NK-92 (cell line): ENCODE data around the gene XAF1.
"Not testable (repeated sequence)": the region's sequence is repeated elsewhere in the genome, so short reads cannot be mapped to it uniquely, and the experiment has no call there.

Experiments used
- DNase-seq: peaks from one replicate; lab custom pipeline; 2025; ENCODE audit not compliant: unreplicated experiment; lab: John Stamatoyannopoulos, UW

Gene XAF1, protein sequence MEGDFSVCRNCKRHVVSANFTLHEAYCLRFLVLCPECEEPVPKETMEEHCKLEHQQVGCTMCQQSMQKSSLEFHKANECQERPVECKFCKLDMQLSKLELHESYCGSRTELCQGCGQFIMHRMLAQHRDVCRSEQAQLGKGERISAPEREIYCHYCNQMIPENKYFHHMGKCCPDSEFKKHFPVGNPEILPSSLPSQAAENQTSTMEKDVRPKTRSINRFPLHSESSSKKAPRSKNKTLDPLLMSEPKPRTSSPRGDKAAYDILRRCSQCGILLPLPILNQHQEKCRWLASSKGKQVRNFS

DNA sequence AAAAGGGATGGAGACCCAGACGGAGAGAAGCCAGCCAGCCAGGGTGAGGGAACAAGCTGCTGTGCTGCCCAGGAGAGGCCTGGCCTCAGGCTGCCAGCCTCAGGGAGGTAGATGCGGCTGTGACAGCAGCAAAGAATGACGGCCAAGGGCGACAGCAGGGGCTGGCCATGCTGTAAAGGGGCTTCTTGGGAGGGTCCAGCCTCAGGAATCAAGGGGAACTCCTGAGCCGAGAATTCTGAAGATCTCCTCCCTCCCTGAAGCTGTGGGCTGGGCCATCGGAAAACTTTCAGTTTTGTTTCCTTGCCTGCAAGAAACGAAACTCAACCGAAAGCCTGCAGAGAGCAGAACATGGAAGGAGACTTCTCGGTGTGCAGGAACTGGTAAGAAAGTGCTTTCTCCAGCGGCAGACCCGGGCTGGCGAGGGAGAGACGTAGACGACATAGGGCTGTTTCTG is at the start of gene XAF1:
TSS of gene XAF1 (plus strand) at position 316 of the 454 bp plus-strand sequence. CDS start at position 349, 33 bp downstream.
- DNase-seq, result no peak

DNA sequence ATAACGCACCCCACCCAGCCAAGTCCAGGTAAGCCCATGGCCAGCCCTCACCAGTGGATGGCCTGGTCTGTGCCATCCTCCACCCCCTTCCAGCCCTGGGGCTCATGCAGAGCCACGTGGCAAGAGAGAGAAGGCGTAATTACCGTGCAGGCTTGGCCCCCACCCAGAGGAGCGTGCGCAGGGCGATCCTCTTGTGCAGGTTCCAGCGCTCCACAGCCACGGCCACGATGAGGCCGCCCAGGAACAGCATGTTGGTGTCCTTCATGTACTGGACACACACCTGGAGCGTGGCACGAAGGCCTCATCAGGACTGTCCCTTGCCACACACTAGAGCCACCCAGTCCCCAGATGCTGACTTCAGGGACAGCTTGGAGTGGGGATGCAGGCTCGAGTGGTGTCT is 49.3 kb upstream of the XAF1 start:
- no peak for DNase-seq

DNA sequence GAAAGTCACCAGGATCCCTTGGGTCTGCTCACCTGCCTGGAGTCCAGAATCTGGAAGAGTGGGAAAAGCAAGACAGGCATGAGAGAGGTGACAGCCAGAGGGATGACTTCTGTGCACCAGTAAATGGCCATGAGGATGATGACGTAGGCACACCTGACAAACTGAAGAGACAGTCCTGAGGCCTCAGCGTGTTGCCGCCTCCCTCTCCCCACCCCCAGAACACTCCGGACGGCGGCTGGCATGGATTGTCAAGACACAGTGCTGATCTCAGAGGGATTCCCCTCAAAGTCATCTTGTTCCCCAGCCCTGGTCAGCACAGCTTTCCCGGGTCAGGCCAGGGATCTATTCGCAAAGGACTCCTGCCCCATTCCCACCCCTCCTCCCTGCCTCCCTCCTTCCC is 48.9 kb upstream of the XAF1 start:
- DNase-seq, result no peak

DNA sequence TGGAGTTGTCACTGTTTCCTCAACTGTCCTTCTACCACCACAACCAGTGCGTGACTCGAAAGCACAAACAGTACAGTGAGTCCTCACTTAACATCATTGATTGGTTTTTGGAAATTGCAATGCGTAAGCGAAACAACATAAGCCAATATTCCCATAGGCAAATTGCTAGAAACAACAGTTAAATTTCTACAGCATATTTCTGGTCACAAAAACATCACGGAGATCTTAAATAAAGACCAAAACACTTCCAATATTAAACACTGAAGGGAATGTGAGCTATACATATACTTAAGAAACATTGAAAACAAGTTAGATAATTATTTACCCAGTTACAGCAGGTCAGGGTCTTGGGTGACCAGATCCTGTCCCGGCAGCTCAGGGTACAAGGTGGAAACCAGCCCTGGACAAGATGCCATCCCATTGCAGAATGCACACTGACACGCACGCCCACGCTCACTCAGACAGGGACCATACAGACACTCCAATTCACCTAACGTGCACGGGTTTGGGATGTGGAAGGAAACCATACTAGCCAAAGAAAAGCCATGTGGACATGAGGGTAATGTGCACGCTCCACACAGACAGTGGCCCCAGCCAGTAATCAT is 47.4 kb upstream of the XAF1 start:
- no peak for DNase-seq

DNA sequence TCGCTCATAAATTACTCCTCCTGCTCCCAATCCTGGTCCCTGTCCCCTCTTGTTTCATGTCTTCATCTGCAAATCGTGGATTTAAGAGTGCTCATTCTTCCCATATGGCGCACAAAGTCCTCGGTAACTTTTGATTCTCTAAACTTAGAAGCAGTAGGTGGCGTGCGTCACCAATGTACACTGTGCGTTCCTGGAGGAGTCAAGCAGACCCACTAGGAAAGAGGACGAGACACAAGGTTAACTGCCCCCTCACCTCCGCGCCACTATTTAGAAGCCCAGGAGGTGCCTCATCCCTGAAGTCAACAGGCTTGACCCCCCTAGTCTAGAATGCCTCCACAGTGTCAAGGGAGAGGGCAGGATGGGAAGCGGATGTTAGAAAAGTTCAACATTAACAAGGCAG is 45.5 kb upstream of the XAF1 start:
- no peak for DNase-seq

DNA sequence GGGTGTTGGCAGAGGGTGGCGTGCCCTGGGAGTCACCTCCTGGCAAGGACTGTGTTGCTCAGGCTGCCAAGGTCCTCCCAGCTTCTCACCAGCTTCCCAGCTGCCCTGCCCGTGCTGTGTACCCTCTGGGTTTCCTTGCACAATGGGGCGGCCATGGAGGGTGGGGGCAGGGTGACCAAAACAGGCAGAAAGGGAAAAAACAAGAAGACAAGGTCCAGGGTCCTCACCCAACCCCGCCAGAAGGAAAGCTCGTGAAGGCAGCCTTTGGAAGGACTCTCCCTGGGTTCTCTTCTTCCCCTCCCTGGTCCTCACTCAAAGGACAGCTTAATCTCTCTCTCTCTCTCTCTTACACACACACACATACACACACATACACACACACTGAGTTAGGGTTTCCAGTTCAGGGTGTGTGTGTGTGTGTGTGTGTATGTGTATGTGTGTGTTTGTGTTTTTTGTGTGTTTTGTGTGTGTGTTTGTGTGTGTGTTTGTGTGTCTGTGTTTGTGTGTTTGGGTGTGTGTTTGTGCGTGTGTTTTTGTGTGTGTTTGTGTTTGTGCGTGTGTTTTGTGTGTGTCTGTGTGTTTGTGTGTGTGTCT is 44.7 kb upstream of the XAF1 start:
- DNase-seq, result no peak

DNA sequence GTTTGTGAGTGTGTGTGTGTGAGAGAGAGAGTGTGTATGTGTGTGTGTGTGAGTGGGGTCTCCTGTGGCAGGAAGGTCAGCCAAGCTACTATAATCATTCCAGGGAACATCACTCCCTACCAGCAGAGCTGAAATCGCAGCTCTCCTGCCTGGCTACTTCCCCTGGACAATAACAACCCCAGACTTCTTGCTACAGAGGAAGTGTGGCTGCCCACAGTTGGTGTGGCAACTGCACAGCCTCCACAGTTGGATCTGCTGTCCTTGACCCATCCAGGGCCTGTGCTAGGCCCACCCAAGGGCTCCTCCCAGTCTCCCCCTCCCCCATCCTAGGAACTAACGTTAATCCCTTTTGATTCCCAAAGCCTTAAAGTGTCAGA is 44.2 kb upstream of the XAF1 start:
- DNase-seq, result no peak

DNA sequence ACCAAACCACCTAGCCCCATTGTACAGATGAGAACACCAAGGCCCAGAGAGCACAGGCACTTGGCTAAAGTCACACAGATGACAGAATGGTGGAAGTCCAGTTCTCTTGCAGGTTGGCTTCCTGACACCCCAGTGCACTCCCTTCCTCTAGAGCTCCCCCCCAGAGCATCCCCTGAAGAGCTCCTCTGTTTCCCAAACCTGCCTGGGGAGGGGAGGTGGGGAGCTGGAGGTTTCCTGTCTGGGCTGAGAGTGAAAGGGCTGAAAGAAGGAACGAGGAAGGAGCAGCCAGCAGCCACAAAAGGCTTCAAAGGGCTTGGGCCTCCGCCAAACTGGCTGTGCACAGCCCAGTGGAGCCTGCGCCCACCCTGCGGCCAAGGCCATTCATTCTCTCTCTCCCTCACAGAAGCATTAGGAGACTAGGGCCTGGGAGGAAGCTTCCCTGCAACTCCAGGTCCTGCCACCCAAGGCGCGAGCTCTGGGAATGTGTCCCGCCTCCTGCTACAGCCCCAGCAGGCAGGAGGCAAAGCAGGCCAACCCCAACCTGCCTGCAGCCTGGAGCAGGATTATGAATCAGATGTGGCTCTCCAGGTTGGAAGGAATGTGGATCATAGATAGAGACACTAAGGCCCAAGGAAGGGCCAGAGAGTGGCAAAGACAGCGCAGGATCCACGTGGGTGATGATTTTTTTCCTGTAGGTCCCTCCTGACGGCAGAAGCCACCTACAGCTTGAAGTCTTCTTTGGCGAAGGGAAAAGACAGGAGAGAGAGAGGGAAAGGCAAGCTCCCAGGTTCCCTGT is 43.6 kb upstream of the XAF1 start:
- DNase-seq, result no peak

DNA sequence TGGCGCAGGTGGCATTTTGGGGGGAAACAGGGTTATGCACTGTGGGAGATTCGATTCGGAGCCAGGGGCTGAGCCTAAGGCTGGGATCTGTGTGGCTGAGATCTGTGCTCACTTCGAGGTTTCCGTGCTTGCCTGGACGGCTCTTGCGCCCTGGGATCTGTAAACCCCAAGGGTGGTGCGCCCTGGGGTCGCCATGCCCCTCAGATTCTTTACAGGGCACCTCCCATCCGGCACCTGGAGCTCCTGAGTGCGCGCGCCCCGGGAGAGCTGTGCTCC is 43.1 kb upstream of the XAF1 start:
- no peak for DNase-seq

DNA sequence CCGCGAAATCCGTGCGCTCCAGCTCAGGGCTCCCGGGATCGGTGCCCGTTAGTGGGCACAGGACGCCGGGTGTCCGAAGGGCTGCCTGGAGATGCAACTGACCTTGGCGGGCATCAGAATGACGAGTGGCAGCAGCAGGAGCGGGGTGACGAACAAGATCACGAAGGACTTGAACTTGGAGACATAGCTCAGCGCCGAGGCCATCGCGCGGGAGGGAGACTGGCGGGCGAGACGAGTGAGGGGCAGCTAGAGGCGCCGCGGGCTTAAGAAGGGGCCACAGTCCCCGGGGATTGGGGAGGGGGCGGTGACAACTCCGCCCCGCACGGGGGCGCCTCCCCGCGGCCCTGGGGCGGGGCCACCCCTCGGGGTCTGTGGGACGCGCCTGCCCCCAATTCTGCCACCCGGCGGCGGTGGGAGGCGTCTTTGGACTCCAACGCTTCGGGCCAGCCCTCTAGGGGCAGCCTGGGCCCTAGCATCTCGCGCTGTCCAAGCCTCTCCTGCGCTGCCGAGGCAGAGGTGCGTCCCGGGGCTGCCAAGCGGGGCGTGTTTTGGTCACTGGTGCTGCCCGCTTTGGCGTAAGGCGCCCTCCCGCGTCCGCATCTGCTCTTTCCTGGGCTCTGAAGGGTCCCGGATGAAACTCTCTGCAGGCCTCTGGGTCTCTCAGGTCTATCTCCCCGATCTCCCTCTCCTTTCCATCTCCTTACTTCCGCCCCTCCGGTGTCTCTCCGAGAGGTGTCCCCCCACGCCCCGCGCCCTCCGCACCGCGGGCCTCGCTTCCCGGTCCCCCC is 42.5 kb upstream of the XAF1 start, which contains the start of gene SLC13A5:
TSS of gene SLC13A5 (minus strand) at position 240 of the 788 bp plus-strand sequence. CDS start at position 204, 36 bp downstream.
- DNase-seq, result no peak

DNA sequence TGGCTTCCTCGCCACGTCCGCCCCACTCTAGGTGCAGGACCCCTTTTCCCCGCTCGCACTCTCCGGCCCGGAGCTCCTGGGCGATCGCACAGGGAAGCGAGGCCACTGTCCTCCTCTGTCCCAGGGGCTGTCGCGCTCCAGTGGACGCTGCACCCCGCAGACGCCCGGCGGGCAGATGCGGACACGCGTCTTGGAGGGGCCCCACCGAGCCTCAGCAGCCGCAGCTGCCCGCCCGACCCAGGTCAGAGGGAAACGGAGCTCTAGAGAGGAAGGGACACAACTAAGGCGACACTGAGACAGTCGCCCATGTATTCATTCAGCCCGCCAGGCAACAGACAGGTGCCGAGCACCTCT is 42.0 kb upstream of the XAF1 start:
- no peak for DNase-seq

DNA sequence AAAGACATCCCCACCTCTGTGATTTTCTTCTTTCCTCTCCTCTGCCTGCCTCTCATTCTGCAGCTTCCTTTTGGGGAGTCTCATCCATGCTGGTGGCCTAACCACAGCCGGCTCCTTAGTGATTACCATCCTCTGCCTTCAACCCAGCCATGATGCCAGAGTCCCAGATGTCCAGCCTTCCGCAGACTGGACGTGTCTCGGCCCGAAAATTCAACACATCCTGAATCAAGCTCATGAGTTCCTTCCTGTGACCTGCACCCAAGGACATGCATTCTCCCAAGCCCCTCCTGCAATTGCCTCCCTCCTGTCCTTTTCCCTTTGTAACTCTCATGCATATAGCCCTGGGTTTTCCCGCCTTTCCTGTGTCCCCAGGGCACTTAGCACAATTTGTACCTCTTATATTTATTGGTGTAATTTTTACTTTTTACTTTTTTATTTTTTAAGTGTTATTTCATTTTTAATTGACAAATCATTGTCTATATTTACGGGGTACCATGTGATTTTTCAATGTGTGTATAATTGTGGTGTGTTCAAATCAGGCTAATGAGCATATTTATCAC is 41.5 kb upstream of the XAF1 start:
- DNase-seq, result no peak

DNA sequence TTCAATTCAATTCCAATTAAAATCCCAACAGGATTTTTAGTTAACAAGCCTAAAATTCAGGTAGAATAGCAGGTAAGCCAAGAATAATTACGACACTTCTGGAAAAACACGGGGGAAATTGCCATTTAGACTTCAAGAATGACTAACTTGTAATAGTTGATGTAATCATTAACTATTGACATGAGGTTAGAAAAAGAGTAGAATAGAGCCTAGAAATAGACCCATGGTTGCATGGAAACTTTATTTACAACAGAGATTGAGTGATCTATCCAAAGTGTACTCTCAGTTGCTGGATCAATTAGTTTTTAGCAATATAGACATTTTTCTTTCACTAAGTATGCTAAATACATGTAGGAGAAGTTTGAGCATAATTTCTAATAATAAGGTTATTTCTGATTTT is 39.1 kb upstream of the XAF1 start:
- no peak for DNase-seq

DNA sequence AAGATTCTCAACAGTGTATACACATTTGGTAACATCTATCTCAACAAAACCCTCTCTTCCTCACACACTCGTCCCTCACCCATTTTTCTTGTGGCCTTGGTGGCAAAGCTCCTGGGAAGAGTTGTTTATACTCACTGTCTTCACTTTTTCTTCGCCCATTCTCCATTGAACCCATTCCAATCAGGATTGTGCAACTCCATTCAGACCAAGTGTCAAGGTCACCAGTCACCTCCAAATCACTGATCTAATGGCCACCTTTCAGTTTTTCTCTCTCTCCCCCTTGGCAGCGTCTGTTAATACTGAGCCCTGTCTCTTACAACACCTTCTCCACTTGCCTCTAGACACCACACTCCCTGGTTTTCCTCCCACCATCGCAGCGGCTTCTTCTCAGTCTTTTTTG is 34.1 kb upstream of the XAF1 start:
- no peak for DNase-seq

DNA sequence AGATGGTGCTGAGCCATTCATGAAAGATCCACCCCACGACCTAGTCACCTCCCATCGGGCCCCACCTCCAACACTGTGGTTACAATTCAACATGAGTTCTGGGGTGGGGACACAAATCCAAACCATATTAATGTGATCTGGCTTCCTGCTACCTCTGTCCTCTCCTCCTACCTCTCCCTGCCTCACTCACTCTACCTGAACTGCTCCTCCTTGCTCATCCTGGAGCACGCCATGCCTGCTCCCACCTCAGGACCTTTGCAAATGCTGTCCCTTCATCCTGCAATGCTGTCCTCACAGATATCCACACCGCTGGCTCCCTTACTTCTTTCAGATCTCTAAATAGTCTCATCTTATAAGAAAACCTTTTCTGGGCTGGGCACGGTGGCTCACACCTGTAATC is 31.8 kb upstream of the XAF1 start:
- DNase-seq, result no peak

DNA sequence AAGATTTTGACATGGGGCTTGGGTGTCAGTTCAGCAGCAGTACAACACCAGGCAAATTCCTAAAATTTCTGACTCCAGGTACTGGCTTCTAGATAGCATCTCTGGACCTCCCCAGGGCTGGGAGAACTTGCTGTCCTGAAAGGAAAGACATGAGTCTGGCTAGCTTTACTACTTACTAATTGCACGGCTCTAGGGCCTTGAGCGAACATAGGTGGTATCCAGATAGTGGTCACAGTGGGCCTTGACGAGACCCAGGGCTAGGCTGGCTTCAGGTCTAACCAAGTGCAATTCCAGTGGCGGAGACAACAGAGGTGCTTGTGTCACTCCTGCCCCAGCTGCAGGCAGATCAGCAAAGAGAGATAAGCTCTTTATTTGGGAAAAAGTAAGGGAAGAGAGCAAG is 26.3 kb upstream of the XAF1 start:
- no peak for DNase-seq

DNA sequence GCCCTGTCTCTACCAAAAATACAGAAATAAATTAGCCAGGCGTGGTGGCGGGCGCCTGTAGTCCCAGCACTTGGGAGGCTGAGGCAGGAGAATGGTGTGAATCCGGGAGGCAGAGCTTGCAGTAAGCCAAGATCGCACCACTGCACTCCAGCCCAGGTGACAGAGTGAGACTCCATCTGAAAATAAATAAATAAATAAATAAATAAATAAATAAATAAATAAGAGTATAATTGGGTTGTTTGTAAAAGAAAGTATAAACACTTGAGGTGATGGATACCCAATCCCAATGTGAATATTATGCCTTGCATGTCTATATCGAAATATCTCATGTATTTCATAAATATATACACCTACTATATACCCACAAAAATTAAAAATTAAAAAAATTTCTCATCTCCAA is 9.2 kb upstream of the XAF1 start:
- not testable (repeated sequence) for DNase-seq

DNA sequence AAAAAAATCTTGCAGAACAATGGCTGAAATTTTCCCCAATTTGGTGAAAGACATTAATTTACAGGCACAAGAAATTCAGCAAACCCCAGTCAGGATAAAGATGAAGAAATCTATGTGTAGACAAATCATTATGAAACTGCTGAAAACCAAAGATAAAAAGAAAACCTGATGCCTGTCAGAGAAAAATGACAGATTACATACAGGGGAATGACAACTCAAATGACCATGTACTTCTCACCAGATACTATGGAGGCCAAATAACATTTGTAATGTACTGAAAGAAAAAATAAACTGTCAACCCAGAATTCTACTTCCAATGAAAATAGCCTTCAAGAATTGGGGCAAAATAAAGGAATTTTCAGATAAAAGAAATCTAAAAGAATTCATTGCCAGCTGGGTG is 7.2 kb upstream of the XAF1 start:
- DNase-seq, result no peak

DNA sequence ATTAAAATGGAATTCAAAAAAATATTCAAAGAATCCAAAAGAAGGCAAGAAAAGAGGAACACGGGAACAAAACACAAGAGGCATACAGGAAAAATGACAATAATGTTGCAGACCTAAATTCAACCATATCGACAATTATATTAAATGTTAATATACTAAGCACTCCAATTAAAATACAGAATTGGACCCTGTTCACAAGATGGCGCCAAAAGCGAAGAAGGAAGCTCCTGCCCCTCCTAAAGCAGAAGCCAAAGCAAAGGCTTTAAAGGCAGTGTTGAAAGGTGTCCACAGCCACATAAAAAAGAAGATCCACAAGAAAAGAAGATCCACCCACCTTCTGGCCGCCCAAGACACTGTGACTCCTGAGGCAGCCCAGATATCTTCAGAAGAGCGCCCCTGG is 6.3 kb upstream of the XAF1 start:
- DNase-seq, result no peak

DNA sequence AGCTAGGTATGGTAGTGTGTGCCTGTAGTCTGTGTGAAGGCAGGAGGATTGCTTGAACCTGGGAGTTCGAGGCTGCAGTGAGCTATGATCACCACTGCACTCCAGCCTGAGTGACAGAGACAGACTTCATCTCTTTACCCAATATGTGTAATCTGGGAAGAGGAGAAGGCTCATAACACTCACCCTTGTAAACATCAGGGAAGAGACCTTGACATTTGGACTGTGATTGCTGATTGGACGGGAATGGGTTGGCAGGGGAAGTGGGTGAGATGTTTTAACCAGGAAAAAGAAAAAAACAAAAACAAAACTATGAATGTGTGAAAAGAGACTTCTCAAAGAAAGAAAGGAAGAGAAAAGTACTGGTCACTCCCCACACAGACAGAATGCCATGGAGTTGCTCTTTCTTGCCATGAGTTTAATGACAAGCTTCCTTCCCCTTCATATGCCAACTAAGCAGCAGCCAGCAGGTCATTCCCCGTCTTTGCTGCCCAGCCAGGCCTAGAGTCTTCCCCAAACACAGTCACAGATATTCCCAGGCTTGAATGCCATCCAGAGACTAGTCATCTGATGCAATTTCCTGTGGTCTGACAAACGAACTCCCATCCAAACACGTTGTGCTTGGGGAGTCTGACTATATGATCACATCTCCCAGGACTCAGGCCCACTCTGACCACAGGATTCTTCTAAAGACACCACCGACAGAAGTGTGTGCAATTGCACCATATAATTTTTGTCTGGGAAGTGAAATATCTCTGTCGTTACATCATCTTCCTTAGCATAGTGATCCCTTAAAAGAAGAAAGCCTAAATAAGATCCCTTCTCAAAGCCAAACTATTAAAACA is 3.6 kb upstream of the XAF1 start:
- no peak for DNase-seq
